ENCODE measurements around the gene DNAJB13. TPM values are rescaled to one million over a fixed set of nuclear protein-coding genes. Genes with fewer than 3 reads are reported as not detected.
"Not testable (repeated sequence)": the region's sequence is repeated elsewhere in the genome, so short reads cannot be mapped to it uniquely, and the experiment has no call there.

DNAJB13 gene
- not detected for total RNA-seq
- long read RNA-seq, result 0 reads

- ATAC-seq (ENCODE audit: poor library complexity) (peak; percentile 25), DNase-seq (peak; percentile 30)
- intact Hi-C loops (cut with DNase I), result no loop called here
Observed at GRCh38 chr11:73950869-73951710, at the start of gene DNAJB13. DNAJB13 (plus strand) TSS chr11:73951026; CDS start chr11:73951070, 44 bp downstream.

DNA sequence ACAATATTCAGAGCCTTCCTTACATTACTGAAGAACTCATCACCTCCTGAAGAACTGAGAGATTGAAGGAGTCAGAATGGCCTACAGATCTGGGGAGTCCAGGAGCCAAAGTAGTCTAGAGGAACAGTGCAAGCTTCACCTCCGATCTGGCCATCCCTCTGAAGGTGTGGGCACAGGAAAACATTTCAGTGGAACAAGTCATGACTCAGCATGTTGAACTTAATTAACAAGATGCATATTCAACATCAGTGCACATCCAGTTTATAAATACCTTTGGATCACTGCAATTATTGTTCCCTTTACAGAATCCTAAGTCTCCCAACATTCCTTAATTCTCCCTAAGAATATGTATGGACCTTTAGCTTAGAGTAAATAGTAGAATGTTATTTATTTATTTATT, 48.5 kb upstream of the DNAJB13 start:
- intact Hi-C loops (cut with DNase I), result no loop called here
- ATAC-seq (ENCODE audit: poor library complexity) (no peak), DNase-seq (no peak)

DNA sequence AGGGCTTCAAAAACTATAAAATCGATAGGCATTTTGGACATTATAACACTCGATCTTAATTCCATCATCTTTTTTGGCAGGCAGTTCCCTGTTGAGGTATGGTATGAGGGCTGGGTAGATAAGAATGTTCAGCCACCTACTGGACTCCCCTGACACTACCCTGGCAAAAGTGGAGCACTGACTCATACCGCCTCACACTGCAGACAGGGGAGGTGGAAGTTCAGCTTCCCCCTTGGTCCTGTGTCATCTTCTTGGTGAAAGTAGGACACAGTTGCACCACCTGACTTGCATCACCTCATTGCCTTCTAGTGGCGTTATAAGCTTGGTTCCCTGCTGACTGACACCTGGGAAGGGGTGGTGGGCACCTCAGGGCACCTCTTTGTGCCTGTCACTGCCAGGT, 43.6 kb upstream of the DNAJB13 start:
- intact Hi-C loops (cut with DNase I), result no loop called here
- peak; percentile 87 for ATAC-seq (ENCODE audit: poor library complexity)
- no peak for DNase-seq

DNA sequence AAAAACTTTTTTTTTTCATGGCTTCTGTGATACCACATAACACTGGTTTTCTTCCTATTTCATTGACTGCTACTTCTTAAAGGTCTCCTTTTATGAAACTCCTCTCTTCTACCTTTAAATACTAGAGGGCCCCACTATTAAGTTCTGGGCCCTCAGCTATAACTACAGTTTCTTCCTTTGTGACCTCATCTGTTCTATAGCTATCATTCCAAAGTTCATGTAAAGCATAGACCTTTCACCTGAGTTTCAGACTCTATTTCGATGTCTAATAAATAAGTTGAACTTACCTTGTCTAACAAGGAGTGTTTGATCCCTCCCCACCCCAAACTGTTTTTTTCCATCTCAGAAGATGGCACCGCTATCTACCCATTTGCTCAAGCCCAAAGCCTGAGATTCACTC, 38.8 kb upstream of the DNAJB13 start:
- ATAC-seq (ENCODE audit: poor library complexity) (no peak), DNase-seq (no peak)
- intact Hi-C loops (cut with DNase I), result no loop called here

DNA sequence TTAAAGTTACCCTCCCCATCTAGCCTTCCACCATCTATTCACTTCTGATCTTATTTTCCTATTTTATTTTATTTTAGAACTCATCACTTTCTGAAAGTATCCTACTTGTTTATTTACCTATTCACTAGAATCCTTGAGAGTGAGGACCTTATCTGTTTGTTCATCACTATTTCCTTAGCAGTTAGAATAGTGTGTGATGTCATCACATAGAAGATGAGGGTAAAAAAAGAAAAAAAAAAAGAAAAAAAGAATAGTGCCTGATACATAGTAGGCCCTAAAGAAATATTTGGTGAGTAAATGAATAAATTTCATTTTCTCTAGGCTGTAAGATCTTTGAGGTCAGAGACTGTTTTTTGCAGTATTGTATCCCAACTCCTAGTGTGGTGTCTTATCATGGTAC, 37.4 kb upstream of the DNAJB13 start:
- intact Hi-C loops (cut with DNase I), result no loop called here
- DNase-seq (no peak), ATAC-seq (ENCODE audit: poor library complexity) (no peak)

GRCh38 chr11:73914284-73914683, 36.5 kb upstream of the DNAJB13 start:
- ATAC-seq (ENCODE audit: poor library complexity), result no peak
- intact Hi-C loops (cut with DNase I), result no loop called here
- DNase-seq, result no peak

DNA sequence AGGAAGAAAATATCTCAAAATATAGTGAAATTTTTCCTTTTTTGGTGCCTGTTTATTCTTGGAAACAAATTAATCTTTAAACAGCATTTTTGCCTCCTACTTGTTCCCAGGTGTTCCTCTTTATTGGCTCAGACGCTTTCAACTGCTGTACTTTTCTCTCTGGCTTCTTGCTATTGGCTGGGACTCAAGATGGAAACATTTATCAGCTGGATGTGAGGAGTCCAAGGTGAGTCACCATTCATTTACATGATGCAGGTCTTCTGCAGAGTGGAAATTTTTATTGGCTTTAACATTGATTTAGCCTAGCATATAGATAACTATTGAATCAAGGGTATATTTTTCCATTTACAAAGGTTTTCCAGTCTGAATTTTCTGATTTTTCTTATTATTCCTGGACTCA, 34.4 kb upstream of the DNAJB13 start:
- intact Hi-C loops (cut with DNase I), result no loop called here

GRCh38 chr11:73921180-73921579, 29.6 kb upstream of the DNAJB13 start:
- ATAC-seq (ENCODE audit: poor library complexity), result no peak
- no peak for DNase-seq
- intact Hi-C loops (cut with DNase I), result no loop called here

More for the DNA sequence above, 34.4 kb upstream of the DNAJB13 start:
- DNase-seq (no peak), ATAC-seq (ENCODE audit: poor library complexity) (no peak)

- intact Hi-C loops (cut with DNase I), result no loop called here
- no peak for ATAC-seq (ENCODE audit: poor library complexity)
- no peak for DNase-seq
Observed at GRCh38 chr11:73929388-73929787, 21.4 kb upstream of the DNAJB13 start.

- ATAC-seq (ENCODE audit: poor library complexity) (peak; percentile 68), DNase-seq (no peak)
- intact Hi-C loops (cut with DNase I), result no loop called here
Observed at GRCh38 chr11:73931039-73931645, 19.7 kb upstream of the DNAJB13 start.

DNA sequence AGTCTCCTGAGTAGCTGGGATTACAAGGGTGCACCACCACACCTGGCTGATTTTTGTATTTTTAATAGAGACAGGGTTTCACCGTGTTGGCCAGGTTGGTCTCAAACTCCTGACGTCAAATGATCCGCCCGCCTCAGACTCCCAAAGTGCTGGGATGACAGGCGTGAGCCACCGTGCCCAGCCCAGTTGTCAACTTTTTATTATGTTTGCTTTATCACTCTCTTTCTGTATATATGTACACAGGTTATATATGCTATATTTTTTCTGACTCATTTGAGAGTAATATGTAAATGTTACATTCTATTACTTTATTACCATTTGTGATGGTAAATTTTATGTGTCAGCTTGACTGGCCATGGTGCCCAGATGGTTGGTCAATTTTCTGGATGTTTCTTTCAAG, 18.9 kb upstream of the DNAJB13 start:
- no peak for DNase-seq
- intact Hi-C loops (cut with DNase I), result no loop called here
- no peak for ATAC-seq (ENCODE audit: poor library complexity)

DNA sequence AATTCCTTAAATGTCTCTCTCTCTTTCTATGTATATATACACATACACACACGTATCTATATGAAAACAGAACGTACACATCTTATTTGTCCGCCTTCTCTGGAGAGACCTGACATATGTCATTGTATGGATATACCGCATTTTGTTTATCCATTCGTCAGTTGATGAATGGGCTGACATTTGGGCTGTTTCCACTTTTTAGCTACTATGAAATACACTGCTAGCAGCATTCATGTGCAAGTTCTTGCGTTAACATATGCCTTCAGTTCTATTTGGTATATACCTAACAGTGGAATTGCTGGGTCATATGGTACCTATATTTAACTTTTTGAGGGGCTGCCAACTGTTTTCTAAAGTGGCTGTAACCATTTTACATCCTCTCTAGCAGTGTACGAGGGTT, 18.0 kb upstream of the DNAJB13 start:
- intact Hi-C loops (cut with DNase I), result no loop called here
- DNase-seq, result no peak
- no peak for ATAC-seq (ENCODE audit: poor library complexity)

DNA sequence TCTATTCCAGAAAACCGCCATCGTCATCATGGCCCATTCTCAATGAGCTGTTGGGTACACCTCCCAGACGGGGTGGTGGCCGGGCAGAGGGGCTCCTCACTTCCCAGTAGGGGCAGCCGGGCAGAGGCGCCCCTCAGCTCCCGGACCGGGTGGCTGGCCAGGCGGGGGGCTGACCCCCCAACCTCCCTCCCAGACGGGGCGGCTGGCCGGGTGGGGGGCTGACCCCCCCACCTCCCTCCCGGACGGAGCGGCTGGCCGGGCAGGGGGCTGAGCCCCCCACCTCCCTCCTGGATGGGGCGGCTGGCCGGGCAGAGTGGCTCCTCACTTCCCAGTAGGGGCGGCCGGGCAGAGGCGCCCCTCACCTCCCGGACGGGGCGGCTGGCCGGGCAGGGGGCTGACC, 14.8 kb upstream of the DNAJB13 start:
- ATAC-seq (ENCODE audit: poor library complexity); intact Hi-C loops (cut with DNase I); DNase-seq: not testable (repeated sequence)

GRCh38 chr11:73939096-73939495, 11.7 kb upstream of the DNAJB13 start:
- no peak for DNase-seq
- intact Hi-C loops (cut with DNase I), result no loop called here

DNA sequence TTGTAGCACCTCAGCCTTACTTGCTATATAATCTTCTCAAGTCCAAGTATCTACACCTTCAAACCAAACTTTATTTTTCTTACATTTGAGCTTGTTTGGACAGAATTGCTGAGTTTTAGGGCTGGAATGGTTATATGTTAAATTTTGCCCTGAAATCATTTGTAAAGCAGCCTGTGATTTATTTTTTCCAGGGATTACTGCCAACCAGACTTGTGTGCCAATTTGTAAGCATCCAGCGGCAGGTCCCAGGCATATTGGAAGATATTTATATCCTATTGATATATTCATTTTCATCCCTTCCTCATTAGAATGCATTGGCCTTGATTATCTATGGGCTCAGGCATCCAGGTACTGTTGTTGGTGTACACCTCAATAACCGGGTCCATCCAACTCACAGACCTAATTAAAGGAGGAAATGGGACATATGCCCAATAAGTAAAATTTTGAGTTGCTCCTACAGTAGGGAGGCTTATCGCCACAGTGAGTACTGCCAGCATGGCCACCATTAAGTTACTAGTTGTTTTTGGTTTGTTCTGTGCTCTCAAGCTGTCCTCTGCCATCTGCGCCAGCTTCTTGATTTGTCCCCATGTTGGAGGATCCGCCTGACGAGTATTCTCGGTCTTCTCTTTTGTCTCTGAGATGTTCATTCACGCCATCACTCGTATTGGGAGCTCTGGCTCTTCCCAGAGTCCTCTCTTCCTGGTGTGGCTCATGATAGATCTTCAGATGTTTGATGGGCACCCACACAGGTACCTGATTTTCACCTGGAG, 9.8 kb upstream of the DNAJB13 start:
- intact Hi-C loops (cut with DNase I), result no loop called here

More at GRCh38 chr11:73939096-73939495, 11.7 kb upstream of the DNAJB13 start:
- ATAC-seq (ENCODE audit: poor library complexity), result no peak

DNA sequence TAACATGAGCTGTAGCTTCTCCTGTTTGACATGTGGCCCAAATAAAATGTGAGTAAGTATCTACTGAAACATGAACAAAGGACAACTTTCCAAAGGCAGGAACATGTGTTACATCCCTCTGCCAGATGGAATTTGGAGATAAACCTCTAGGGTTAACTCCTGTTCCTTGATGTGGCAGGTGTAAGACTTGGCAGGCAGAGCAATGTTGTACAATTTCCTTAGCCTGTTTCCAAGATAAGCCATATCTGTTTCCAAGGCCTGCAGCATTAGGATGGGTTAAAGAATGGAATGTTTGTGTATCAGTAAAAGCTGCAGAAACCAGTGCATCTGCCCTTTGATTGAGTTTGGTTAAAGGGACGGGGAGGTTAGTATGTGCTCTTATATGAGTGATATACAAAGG, 8.8 kb upstream of the DNAJB13 start:
- ATAC-seq (ENCODE audit: poor library complexity), result no peak
- intact Hi-C loops (cut with DNase I), result no loop called here
- DNase-seq, result no peak

More for the DNA sequence above, 9.8 kb upstream of the DNAJB13 start:
- DNase-seq (no peak), ATAC-seq (ENCODE audit: poor library complexity) (no peak)

DNA sequence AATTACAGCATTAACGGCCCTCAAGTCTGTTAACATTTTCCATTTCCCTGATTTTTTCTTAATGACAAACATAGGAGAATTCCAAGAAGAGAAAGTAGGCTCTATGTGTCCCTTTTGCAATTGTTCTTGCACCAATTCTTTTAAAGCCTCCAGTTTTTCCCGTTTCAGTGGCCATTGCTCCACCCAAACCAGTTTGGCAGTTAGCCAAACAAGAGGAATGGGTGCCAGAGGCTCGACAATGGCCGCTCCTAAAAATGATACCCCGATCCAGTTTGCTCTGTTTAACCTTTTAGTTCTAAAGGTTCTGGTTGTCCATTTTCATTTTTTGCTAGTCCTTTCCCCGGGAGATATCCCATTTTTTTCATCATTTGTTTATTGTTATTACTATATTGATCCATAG, 6.7 kb upstream of the DNAJB13 start:
- intact Hi-C loops (cut with DNase I), result no loop called here
- ATAC-seq (ENCODE audit: poor library complexity), result no peak
- no peak for DNase-seq

- ATAC-seq (ENCODE audit: poor library complexity) (no peak), DNase-seq (no peak)
- intact Hi-C loops (cut with DNase I), result no loop called here
Observed at GRCh38 chr11:73944901-73945300, 5.9 kb upstream of the DNAJB13 start.

DNA sequence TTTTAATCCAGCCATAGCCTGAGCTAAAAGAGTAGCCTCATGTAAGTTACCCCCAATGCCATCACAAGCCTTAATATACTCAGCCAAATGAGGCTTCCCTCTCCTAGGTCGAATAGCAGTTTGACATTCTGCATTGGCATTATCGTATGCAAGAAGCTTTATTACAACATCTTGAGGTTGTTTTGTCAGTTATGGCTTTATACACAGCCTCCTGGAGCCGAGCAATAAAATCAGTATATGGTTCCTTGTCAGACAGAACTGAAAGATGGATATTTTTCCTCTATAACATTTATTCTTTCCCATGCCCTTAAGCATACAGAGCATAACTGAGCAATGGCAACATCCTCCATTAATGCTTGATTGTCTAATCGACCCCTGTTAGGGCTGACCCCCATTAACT, 5.4 kb upstream of the DNAJB13 start:
- DNase-seq (no peak), ATAC-seq (ENCODE audit: poor library complexity) (no peak)
- intact Hi-C loops (cut with DNase I), result no loop called here

Measured in Right ventricle myocardium superior (tissue), 1 donor.